GM12873 (cell line): ENCODE results near the gene ZNF488.

ENCODE experiments used
- TF ChIP-seq, protein P1 (sequence below): IDR thresholded peaks from 2 replicates; pipeline ENCODE4 v1.5.1; 2012; ENCODE audit warnings: low read depth, mild to moderate bottlenecking, moderate library complexity, low read length, control low read depth; ENCODE audit not compliant: insufficient read depth; ENCODE audit errors: missing control alignments

Gene ZNF488

GRCh38 chr10:47378606-47379444 is 5.3 kb downstream of the ZNF488 start:
- TF ChIP-seq, protein P1, sequence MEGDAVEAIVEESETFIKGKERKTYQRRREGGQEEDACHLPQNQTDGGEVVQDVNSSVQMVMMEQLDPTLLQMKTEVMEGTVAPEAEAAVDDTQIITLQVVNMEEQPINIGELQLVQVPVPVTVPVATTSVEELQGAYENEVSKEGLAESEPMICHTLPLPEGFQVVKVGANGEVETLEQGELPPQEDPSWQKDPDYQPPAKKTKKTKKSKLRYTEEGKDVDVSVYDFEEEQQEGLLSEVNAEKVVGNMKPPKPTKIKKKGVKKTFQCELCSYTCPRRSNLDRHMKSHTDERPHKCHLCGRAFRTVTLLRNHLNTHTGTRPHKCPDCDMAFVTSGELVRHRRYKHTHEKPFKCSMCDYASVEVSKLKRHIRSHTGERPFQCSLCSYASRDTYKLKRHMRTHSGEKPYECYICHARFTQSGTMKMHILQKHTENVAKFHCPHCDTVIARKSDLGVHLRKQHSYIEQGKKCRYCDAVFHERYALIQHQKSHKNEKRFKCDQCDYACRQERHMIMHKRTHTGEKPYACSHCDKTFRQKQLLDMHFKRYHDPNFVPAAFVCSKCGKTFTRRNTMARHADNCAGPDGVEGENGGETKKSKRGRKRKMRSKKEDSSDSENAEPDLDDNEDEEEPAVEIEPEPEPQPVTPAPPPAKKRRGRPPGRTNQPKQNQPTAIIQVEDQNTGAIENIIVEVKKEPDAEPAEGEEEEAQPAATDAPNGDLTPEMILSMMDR: no peak

GRCh38 chr10:47378183-47378510 is 5.9 kb downstream of the ZNF488 start:
- TF ChIP-seq, protein P1: no peak

DNA sequence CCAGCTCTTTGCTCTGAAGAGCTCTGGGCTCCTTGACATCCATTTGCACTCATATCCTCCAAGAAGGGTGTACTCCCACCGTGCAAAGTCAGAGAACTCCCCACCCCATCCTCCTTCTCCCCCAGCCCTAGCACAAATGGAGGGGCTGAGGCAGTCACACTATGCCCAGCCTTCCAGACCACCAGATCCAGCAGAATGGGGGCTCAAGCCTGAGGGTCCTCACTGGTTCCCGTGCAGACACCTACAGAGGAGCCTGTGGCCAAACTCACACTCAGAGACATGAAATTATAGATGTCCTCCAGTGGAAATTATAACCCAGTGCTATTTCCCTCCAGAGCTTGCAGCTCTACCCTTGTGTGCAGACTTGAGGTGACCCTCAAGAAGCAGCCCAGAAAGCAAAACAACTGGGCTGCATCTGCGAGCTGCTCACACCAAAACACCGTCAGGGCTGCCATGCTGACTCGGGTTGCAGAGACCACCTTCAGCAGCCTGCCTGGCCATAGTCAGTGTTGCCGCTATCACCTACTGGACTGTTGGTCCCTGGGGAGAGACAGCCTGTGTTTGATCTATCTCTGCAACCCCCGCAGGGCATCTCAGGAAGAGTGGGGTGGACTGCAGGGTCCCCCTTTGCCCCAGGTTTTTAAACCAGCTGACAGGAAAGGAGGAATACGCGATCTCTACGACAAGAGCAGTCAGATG is 7.4 kb downstream of the ZNF488 start:
- TF ChIP-seq, protein P1: no peak

GRCh38 chr10:47374611-47375536 is 9.2 kb downstream of the ZNF488 start:
- TF ChIP-seq, protein P1: no peak

GRCh38 chr10:47372726-47373125 is 11.4 kb downstream of the ZNF488 start:
- TF ChIP-seq, protein P1: no peak

DNA sequence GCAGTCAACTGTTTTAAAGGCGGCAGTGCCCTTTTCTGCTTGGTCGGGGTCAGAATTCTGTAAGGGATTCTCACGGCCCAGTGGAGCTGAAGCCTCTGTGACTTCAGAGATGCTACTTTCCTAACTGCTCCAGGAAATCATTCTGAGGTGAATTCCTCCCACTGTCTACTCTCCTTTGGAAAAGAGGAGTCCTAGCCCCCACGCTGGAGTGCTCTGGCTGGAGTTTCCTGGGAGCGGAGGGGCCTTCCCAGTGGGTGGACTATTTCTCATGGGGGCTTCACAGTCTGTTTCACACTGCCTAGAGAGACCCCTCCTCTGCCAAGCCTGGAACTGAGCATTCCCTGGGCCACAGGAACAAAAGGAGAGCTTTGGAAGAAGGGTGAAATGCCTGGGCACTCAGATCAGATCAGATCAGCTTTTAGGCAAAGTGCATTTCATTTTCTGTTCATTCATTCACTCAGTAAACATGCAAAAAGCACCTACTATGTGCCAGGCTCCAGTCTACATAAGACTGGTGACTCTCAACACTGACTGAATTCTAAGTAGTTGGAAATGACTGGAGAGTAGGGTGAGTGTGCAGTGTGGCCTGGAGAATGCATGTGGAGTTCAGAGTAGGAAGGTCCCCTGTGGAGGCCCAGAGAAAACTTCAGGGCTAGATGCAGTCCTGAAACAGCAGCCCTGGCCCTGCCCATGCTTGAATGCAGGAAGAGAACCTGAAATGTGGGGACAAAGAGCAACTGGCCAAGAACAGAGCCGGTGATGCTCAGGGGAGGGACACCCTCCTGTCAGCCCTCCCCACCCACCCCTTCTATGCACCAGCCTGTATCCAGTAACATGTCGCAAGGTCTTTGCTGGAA is 12.2 kb downstream of the ZNF488 start:
- TF ChIP-seq, protein P1: no peak
